Esophagus muscularis mucosa (tissue), 4 donors: ENCODE measurements around the gene NEK11. TPM values are rescaled to one million over a fixed set of nuclear protein-coding genes. Genes with fewer than 3 reads are reported as not detected.

Experiments
- DNase-seq: peaks from one replicate; pipeline ENCODE4 v3.0.0-alpha.2; 2017; ENCODE audit errors: extremely low spot score
- H3K27ac ChIP-seq, 4 donors: fragments of 200-600 bp; sonication (generic); replicated peaks in 1 of 4; 1 replicate in 3 of 4; 2 replicates in 1 of 4; pipeline ENCODE4 v1.5.1; 2016 to 2019; ENCODE audit warnings: mild to moderate bottlenecking in 1 of 4
- H3K27me3 ChIP-seq, 4 donors: fragments of 200-600 bp; sonication (generic); one replicate each; pipeline versions ENCODE4 v1.5.1 to v1.6.0; 2016 to 2019
- H3K36me3 ChIP-seq, 4 donors: fragments of 200-600 bp; sonication (generic); one replicate each; pipeline ENCODE4 v1.5.1; 2016 to 2019
- H3K4me1 ChIP-seq, 4 donors: fragments of 200-600 bp; sonication (generic); one replicate each; pipeline ENCODE4 v1.5.1; 2016 to 2019
- H3K4me3 ChIP-seq, 4 donors: fragments of 200-600 bp; sonication (generic); 1 replicate in 2 of 4; 2 replicates in 2 of 4; pipeline ENCODE4 v1.5.1; 2016 to 2019; ENCODE audit warnings: mild to moderate bottlenecking in 4 of 4, moderate library complexity in 1 of 4
- H3K9me3 ChIP-seq, 4 donors: fragments of 200-600 bp; sonication (generic); 1 replicate in 3 of 4; 2 replicates in 1 of 4; pipeline ENCODE4 v1.5.1; 2016 to 2019
- CTCF ChIP-seq, 3 experiments: fragments of 200-600 bp in 2 of 3; fragments of 450-650 bp in 1 of 3; sonication (generic) in 2 of 3; IDR thresholded peaks; one replicate each; pipeline ENCODE4 v1.5.1; 2017 to 2019; ENCODE audit warnings: antibody characterized with exemption in 3 of 3, mild to moderate bottlenecking in 2 of 3, moderate library complexity in 1 of 3
- EP300 ChIP-seq: sonication (generic); formaldehyde crosslinking; IDR thresholded peaks from one replicate; pipeline ENCODE4 v1.6.1; 2017; ENCODE audit warnings: antibody characterized with exemption
- POLR2A ChIP-seq: fragments of 450-650 bp; IDR thresholded peaks from one replicate; pipeline ENCODE4 v1.6.1; 2017; ENCODE audit warnings: antibody characterized with exemption, moderate library complexity, mild to moderate bottlenecking, low read depth
- POLR2AphosphoS5 ChIP-seq, 2 donors: sonication (generic); formaldehyde crosslinking; IDR thresholded peaks; one replicate each; pipeline ENCODE4 v1.6.1; 2017; ENCODE audit warnings: antibody characterized with exemption in 2 of 2
- WGBS: methylation state at CpG from one replicate; pipeline ENCODE4 v1.1.5; 2018; 5-methylcytosine and 5-hydroxymethylcytosine counted together
- intact Hi-C: fragments of 100-400 bp; cut with DNase I; formaldehyde crosslinking; loops from one replicate; pipeline ENCODE4 v1.15.1; 2023
- total RNA-seq, 4 donors: library from RNA; depleted of rRNA; stranded (reverse); fragments of >200 nt; gene quantifications; one replicate each; pipeline versions ENCODE4 v1.1.0 to v1.2.1, GENCODE V29; 2016

The NEK11 gene
- total RNA-seq, 4 donors from 2014 or later: 5.4 to 12.0 (median 6.8) TPM

- intact Hi-C loops: no loop called here
- Histone ChIP-seq H3K27ac (no peak overlapping the region), H3K4me3 (no peak overlapping the region), H3K36me3 (peaks cover 11 to 69% (median 41%) of the 10 kb centered on the region in 4 donors), H3K4me1 (no peaks in the 10 kb centered on the region), H3K9me3 (no peaks in the 10 kb centered on the region), H3K27me3 (no peaks in the 10 kb centered on the region)
- TF ChIP-seq EP300: no peak
- no peak for TF ChIP-seq POLR2AphosphoS5 (IDR thresholded peaks at IDR 0.05)
- no peak for TF ChIP-seq POLR2A
- no peak for TF ChIP-seq CTCF (IDR thresholded peaks at IDR 0.05)
- DNase-seq: no peak
- 97% methylated on average over 2 of the region's 2 CpGs for WGBS
Observed at GRCh38 chr3:131007256-131007655, 19.4 kb upstream of the NEK11 start.

GRCh38 chr3:131007782-131008181, 18.9 kb upstream of the NEK11 start:
- Histone ChIP-seq H3K4me1 (peaks cover 0 to 3% (median under 1%) of the 10 kb centered on the region in 4 donors), H3K27me3 (no peaks in the 10 kb centered on the region), H3K9me3 (no peaks in the 10 kb centered on the region), H3K4me3 (no peak overlapping the region), H3K27ac (no peak overlapping the region), H3K36me3 (peaks cover 12 to 72% (median 41%) of the 10 kb centered on the region in 4 donors)
- no peak for DNase-seq
- 99% methylated on average over 2 of the region's 2 CpGs for WGBS
- intact Hi-C loops: no loop called here
- TF ChIP-seq POLR2AphosphoS5 (IDR thresholded peaks at IDR 0.05) (no peak), EP300 (no peak), POLR2A (no peak), CTCF (IDR thresholded peaks at IDR 0.05) (no peak)

- intact Hi-C loops: no loop called here
Observed at GRCh38 chr3:131008326-131008725, 18.4 kb upstream of the NEK11 start.

GRCh38 chr3:131009698-131010097, 17.0 kb upstream of the NEK11 start:
- Histone ChIP-seq H3K27me3 (no peaks in the 10 kb centered on the region), H3K36me3 (peaks cover 22 to 75% (median 49%) of the 10 kb centered on the region in 4 donors), H3K27ac (no peak overlapping the region), H3K4me3 (no peak overlapping the region), H3K9me3 (no peaks in the 10 kb centered on the region), H3K4me1 (peaks cover 0 to 6% (median 5%) of the 10 kb centered on the region in 4 donors)
- 100% methylated on average over 1 of the region's 1 CpG for WGBS
- intact Hi-C loops: no loop called here
- DNase-seq: no peak
- no peak for TF ChIP-seq POLR2A
- TF ChIP-seq CTCF (IDR thresholded peaks at IDR 0.05): no peak
- no peak for TF ChIP-seq EP300
- TF ChIP-seq POLR2AphosphoS5 (IDR thresholded peaks at IDR 0.05): no peak

More at GRCh38 chr3:131008326-131008725, 18.4 kb upstream of the NEK11 start:
- peaks cover 12 to 73% (median 43%) of the 10 kb centered on the region in 4 donors for H3K36me3 ChIP-seq
- no peaks in the 10 kb centered on the region for H3K27me3 ChIP-seq
- H3K4me1 ChIP-seq: peaks cover 0 to 6% (median 4%) of the 10 kb centered on the region in 4 donors
- no peak for DNase-seq
- no peak overlapping the region for H3K27ac ChIP-seq
- H3K9me3 ChIP-seq: no peaks in the 10 kb centered on the region
- TF ChIP-seq CTCF (IDR thresholded peaks at IDR 0.05) (no peak), POLR2AphosphoS5 (IDR thresholded peaks at IDR 0.05) (no peak), EP300 (no peak), POLR2A (no peak)
- no peak overlapping the region for H3K4me3 ChIP-seq
- 100% methylated on average over 1 of the region's 1 CpG for WGBS

GRCh38 chr3:131018970-131019369, 7.7 kb upstream of the NEK11 start:
- no peak for DNase-seq
- Histone ChIP-seq H3K9me3 (no peaks in the 10 kb centered on the region), H3K36me3 (peaks cover 15 to 54% (median 36%) of the 10 kb centered on the region in 4 donors), H3K27ac (no peak overlapping the region), H3K4me3 (no peak overlapping the region), H3K27me3 (no peaks in the 10 kb centered on the region), H3K4me1 (peaks cover 8 to 41% (median 40%) of the 10 kb centered on the region in 4 donors)
- intact Hi-C loops: no loop called here
- TF ChIP-seq POLR2A: no peak
- no peak for TF ChIP-seq CTCF (IDR thresholded peaks at IDR 0.05)
- no peak for TF ChIP-seq POLR2AphosphoS5 (IDR thresholded peaks at IDR 0.05)
- TF ChIP-seq EP300: no peak
- WGBS: 91% methylated on average over 3 of the region's 3 CpGs
